MCF 10A (cell line): ENCODE measurements around the gene MPL. TPM values are rescaled to one million over a fixed set of nuclear protein-coding genes. Genes with fewer than 3 reads are reported as not detected.

ENCODE experiments used
- BruUV-seq: library from RNA; stranded (reverse); fragments of 400-500 nt; replicated peaks from 2 replicates; lab custom pipeline; 2021; lab: Mats Ljungman, UMichigan
- CTCF ChIA-PET: fragments of 300-600 bp; sonication (Branson Sonifier 250); formaldehyde crosslinking; extraction: SDS; loops from one replicate; lab custom pipeline; 2021; ENCODE audit warnings: antibody characterized with exemption, inconsistent platforms; lab: Yijun Ruan, JAX
- POLR2A ChIA-PET: fragments of 300-600, 350-650 bp; sonication (Branson Sonifier 250); formaldehyde crosslinking; extraction: SDS; loops from one replicate; lab custom pipeline; 2020; ENCODE audit warnings: antibody characterized with exemption, inconsistent platforms; lab: Yijun Ruan, JAX
- DNase-seq: peaks from one replicate; pipeline ENCODE4 v3.0.0-alpha.2; 2018; ENCODE audit not compliant: unreplicated experiment
- H3K27ac Mint-ChIP-seq: one replicate; pipeline ENCODE4 v1.8.0; 2022; ENCODE audit warnings: mild to moderate bottlenecking, low read depth, mixed read lengths; ENCODE audit not compliant: unreplicated experiment
- H3K27me3 Mint-ChIP-seq: one replicate; pipeline ENCODE4 v1.8.0; 2022; ENCODE audit warnings: mixed read lengths; ENCODE audit not compliant: insufficient read depth, unreplicated experiment
- H3K36me3 Mint-ChIP-seq: one replicate; pipeline ENCODE4 v1.8.0; 2022; ENCODE audit warnings: mild to moderate bottlenecking, moderate library complexity, mixed read lengths; ENCODE audit not compliant: insufficient read depth, unreplicated experiment
- H3K4me1 Mint-ChIP-seq: one replicate; pipeline ENCODE4 v1.8.0; 2022; ENCODE audit warnings: mixed read lengths; ENCODE audit not compliant: insufficient read depth, unreplicated experiment
- H3K4me3 Mint-ChIP-seq: one replicate; pipeline ENCODE4 v1.8.0; 2022; ENCODE audit warnings: mild to moderate bottlenecking, moderate library complexity, mixed read lengths; ENCODE audit not compliant: unreplicated experiment
- H3K9me3 Mint-ChIP-seq: one replicate; pipeline ENCODE4 v1.8.0; 2022; ENCODE audit warnings: mixed read lengths; ENCODE audit not compliant: unreplicated experiment
- CTCF ChIP-seq: fragments of 200-600 bp; IDR thresholded peaks from one replicate; pipeline ENCODE4 v1.8.0; 2022; ENCODE audit warnings: antibody characterized with exemption, mild to moderate bottlenecking; ENCODE audit not compliant: unreplicated experiment
- intact Hi-C: fragments of 100-400 bp; cut with micrococcal nuclease; formaldehyde crosslinking; loops from 2 replicates; pipeline ENCODE4 v1.14.1; 2022
- total RNA-seq: library from RNA; stranded (reverse); gene quantifications from 2 replicates; pipeline ENCODE4 v1.2.3, GENCODE V29; 2022

The MPL gene
- total RNA-seq, 1 experiment from 2014 or later, result not detected

- CTCF ChIA-PET, result interaction anchor here (1.1 kb wide), 1 partner anchor 39 kb away, joined by 5 read pairs; the partner anchor contains the start of gene C1orf210
- no peak overlapping the region for H3K27ac Mint-ChIP-seq
Observed at GRCh38 chr1:43324810-43325209, 12.8 kb upstream of the MPL start.

GRCh38 chr1:43325381-43325780 lies 12.2 kb upstream of the MPL start:
- intact Hi-C loops, result no loop called here
- ChIA-PET POLR2A (no interaction called here), CTCF (no interaction called here)
- Mint-ChIP-seq H3K9me3 (peaks cover 13% of the 10 kb centered on the region), H3K4me3 (no peak overlapping the region), H3K4me1 (no peaks in the 10 kb centered on the region), H3K27me3 (no peaks in the 10 kb centered on the region), H3K27ac (no peak overlapping the region), H3K36me3 (peaks cover 6% of the 10 kb centered on the region)
- TF ChIP-seq CTCF, result no peak
- no peak for DNase-seq
- BruUV-seq, result no TSS peak

More at GRCh38 chr1:43324810-43325209, 12.8 kb upstream of the MPL start:
- no peaks in the 10 kb centered on the region for H3K27me3 Mint-ChIP-seq
- peaks cover 13% of the 10 kb centered on the region for H3K9me3 Mint-ChIP-seq
- intact Hi-C loops, result no loop called here
- peaks cover 6% of the 10 kb centered on the region for H3K36me3 Mint-ChIP-seq
- TF ChIP-seq CTCF, result no peak
- no peaks in the 10 kb centered on the region for H3K4me1 Mint-ChIP-seq
- H3K4me3 Mint-ChIP-seq, result no peak overlapping the region
- POLR2A ChIA-PET, result no interaction called here
- DNase-seq, result no peak
- BruUV-seq, result no TSS peak

GRCh38 chr1:43327549-43328292 lies 9.9 kb upstream of the MPL start:
- H3K4me1 Mint-ChIP-seq, result no peaks in the 10 kb centered on the region
- H3K9me3 Mint-ChIP-seq, result peaks cover 13% of the 10 kb centered on the region
- POLR2A ChIA-PET, result no interaction called here
- H3K36me3 Mint-ChIP-seq, result peaks cover 6% of the 10 kb centered on the region
- no peak for DNase-seq
- no peak overlapping the region for H3K27ac Mint-ChIP-seq
- intact Hi-C loops, result no loop called here
- BruUV-seq, result no TSS peak
- CTCF ChIA-PET, result no interaction called here
- no peaks in the 10 kb centered on the region for H3K27me3 Mint-ChIP-seq
- H3K4me3 Mint-ChIP-seq, result no peak overlapping the region
- no peak for TF ChIP-seq CTCF

- POLR2A ChIA-PET, result interaction anchor here (0.6 to 0.9 kb wide), 3 partner anchors 9 to 27 kb away, joined by 3 to 4 read pairs (median 3); no protein-coding TSS in a partner anchor
Observed at GRCh38 chr1:43329995-43330751, 7.4 kb upstream of the MPL start.

More at GRCh38 chr1:43329995-43330751, 7.4 kb upstream of the MPL start:
- H3K27me3 Mint-ChIP-seq, result no peaks in the 10 kb centered on the region
- peak; percentile 38 for DNase-seq
- peaks cover under 1% of the 10 kb centered on the region for H3K9me3 Mint-ChIP-seq
- intact Hi-C loops, result no loop called here
- H3K4me3 Mint-ChIP-seq, result no peak overlapping the region
- CTCF ChIA-PET, result interaction anchor here (0.5 kb wide), 1 partner anchor 1756 kb away, joined by 3 read pairs; no protein-coding TSS in a partner anchor
- no TSS peak for BruUV-seq
- no peaks in the 10 kb centered on the region for H3K36me3 Mint-ChIP-seq
- TF ChIP-seq CTCF, result no peak
- H3K27ac Mint-ChIP-seq, result no peak overlapping the region
- no peaks in the 10 kb centered on the region for H3K4me1 Mint-ChIP-seq
